HG03558 (cell line): ENCODE data around the gene ZNF578.
"Not testable (repeated sequence)": the region's sequence is repeated elsewhere in the genome, so short reads cannot be mapped to it uniquely, and the experiment has no call there.

Experiments
- ATAC-seq: cut with Tn5 transposase; IDR thresholded peaks from one replicate; pipeline ENCODE4 v1.9.1; 2021; ENCODE audit warnings: moderate number of reproducible peaks; ENCODE audit not compliant: unreplicated experiment; ENCODE audit errors: extremely low read depth

Gene ZNF578

GRCh38 chr19:52500991-52501390, 47.6 kb downstream of the ZNF578 start:
- not testable (repeated sequence) for ATAC-seq

DNA sequence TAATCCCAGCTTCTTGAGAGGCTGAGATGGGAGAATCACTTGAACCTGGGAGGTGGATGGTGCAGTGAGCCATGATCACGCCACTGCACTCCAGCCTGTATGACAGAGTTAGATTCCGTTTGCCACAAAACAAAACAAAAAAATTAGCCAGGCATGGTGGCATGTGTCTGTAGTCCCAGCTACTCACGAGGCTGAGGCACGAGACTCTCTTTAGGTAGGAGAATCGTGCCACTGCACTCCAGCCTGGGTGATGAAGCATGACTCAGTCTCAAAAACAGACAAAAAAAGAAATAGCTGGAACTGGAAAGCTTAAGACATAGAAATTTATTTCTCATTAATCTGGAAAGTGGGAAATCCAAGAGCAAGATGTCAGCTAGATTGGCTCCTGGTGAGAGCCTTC, 53.9 kb downstream of the ZNF578 start:
- ATAC-seq = no peak

- no peak for ATAC-seq
Measured at GRCh38 chr19:52516191-52516590, 62.8 kb downstream of the ZNF578 start.

DNA sequence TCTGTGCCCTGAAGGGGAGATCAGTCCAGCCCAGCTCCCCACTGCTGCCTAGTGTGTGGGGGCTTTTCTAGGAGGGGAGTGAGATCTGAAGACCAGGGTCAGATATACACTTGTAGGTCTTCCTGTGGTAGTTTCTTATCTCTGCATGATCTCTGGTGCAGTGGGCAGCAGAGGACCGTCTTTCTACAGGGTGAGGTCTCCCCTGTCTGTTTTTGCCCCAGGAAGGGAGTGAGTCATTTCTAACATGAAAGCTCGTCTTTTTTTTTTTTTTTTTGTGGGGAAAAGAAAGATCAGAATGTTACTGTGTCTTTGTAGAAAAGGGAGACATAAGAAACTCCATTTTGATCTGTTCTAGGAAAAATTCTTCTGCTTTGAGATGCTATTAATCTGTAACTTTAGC, 65.3 kb downstream of the ZNF578 start:
- ATAC-seq = no peak

DNA sequence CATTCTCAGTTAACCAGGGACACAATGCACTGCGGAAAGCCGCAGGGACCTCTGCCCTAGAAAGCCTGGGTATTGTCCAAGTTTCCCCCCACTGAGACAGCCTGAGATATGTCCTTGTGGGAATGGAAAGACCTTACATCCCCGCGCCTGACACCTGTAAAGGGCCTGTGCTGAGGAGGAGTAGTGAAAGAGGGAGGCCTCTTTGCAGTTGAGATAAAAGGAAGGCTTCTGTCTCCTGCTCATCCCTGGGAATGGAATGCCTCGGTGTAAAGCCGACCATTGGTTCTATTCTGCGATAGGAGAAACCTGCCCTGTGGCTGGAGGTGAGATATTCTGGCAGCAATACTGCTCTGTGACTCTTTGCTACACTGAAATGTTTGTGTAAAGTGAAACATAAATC, 65.8 kb downstream of the ZNF578 start:
- not testable (repeated sequence) for ATAC-seq

DNA sequence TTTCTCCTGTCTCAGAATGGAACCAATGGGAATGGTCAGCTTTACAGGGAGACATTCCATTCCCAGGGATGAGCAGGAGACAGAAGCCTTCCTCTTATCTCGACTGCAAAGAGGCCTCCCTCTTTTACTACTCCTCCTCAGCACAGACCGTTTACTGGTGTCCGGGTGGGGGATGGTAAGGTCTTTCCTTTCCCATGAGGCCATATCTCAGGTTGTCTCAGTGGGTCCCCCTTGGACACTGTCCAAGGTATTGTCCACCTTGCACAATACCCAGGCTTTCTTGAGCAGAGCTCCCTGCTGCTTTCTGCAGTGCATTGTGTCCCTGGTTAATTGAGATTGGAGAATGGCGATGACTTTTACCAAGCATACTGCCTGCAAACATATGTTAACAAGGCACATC, 66.7 kb downstream of the ZNF578 start:
- ATAC-seq = no peak

GRCh38 chr19:52522551-52522950, 69.2 kb downstream of the ZNF578 start:
- ATAC-seq = no peak

- no peak for ATAC-seq
Measured at GRCh38 chr19:52524086-52524485, 70.7 kb downstream of the ZNF578 start.

DNA sequence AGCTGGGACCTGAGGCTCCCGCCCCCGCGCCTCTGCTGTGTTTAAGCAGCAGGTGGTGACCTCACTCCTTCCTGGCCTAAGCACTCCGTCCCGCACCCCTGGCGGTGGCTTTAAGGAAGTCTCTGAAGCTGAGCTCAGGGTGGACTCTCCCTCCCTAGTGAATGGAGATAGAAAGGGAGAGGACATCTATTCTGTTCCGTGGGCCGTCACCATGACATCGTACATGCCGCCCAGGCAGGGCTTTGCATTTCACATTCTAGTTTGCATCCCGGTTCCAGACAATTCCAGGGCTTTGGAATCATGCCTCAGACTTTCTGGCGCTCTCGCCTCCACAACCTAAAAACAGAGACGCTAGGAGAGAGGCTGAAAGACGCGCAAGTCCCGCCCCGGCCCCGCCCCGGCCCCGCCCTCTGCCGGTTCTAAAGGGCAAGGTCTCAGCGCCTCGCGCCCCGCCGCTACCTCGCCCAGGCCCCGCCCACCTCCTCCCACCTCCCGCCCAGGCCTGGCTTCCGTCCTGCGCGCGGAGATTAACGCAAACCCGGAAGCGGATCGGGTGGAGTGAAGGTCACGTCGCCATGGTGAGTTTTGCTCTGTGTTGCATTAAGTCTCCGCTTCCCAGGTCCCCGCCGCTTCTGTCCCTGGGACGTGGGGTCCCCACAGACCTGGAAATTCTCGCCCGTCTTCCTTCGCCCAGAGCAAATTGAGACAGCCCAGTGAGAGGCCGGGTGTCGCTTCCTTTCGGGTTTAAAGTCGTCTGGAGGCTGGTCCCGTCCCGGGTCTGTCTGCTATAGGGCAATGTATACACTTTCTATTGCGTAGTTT, 74.0 kb downstream of the ZNF578 start, which contains the start of gene ZNF808:
Gene ZNF808, plus strand, starts transcription at position 535 of the 822 bp plus-strand sequence. CDS start 15,617 bp downstream, outside the sequence.
- peak; percentile 61 for ATAC-seq

DNA sequence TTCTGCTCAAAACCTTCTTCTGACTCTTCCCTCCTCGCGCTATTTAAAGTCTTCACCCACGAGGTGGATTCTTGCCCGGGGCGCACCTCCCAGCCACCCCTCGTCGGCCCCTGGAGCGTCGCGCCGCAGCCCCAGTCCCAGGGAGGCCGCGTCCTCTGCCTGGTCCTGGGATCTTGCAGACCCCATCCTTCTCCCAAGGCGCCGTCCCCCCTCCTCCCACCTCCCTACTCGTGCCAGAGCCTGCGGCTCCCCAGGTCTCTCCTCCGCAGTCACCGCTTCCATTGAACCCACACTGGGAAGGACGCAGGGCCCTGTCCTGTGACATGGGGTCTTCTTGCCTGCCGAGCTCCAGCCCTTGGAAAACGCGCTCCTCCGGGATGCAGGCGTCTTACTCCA, 74.6 kb downstream of the ZNF578 start:
- ATAC-seq = no peak

- ATAC-seq = no peak
Measured at GRCh38 chr19:52532480-52532879, 79.1 kb downstream of the ZNF578 start.

DNA sequence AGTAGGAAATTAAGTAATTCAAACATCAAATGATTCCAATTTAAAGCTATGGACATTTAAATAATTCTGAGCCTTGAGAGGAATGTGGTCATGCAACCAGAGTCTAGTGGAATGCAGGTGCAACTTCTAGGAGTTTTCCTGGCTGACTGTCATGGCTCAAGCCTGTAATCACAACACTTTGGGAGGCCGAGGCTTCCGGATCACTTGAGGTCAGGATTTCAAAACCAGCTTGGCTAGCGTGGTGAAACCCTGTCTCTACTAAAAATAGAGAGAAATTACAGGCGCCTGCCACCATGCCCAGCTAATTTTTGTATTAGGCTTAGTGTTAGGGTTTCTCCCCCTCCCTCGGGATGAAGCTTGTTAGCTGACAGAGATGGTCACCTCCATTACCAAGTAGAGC, 80.5 kb downstream of the ZNF578 start:
- no peak for ATAC-seq

GRCh38 chr19:52535385-52535770, 82.0 kb downstream of the ZNF578 start:
- ATAC-seq = not testable (repeated sequence)

DNA sequence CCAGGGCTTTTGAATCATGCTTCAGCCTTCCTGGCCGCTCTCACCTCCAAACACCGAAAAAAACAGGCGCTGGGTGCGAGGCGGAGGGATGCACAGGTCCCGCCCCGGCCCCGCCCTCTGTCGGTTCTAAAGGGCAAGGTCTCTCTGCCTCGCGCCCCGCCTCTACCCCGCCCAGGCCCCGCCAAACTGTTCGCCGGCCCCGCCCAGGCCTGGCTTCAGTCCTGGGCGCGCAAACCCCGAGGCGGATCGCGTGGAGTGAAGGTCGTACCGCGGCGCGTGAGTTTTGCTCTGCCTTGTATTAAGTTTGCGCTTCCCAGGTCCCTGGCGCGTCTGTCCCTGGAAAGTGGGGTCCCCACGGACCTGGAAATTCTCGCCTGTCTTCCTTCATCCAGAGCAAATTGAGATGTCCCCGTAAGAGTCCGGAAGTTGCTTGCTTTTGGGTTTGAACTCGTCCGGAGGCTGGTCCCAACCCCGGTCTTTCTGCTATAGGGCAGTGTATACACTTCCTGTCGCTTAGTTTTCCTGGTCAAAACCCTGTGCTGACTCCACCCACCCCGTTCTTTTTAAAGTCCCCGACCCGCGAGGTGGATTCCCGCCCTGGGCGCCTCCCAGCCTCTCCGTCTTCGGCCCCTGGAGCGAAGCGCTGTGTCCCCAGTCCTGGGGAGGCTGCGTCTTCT, 82.6 kb downstream of the ZNF578 start:
- no peak for ATAC-seq

DNA sequence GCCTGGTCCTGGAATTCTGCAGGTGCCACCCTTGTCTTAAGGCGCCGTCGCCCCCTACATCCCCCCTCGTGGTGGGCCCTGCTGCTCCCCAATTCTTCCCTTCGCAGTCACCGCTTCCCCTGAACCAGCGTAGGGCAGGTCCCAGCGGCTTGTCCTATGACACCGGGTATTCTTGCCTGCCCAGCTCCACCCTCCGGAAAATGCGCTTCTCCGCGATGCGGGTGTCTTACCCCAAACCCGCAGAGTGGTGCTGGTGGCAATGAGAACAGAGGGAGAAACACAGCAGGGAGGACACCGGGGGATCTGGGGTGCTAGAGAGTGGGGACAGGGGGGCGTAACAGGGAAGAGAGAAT, 83.1 kb downstream of the ZNF578 start:
- ATAC-seq = no peak

GRCh38 chr19:52538815-52539214, 85.5 kb downstream of the ZNF578 start:
- ATAC-seq = not testable (repeated sequence)

DNA sequence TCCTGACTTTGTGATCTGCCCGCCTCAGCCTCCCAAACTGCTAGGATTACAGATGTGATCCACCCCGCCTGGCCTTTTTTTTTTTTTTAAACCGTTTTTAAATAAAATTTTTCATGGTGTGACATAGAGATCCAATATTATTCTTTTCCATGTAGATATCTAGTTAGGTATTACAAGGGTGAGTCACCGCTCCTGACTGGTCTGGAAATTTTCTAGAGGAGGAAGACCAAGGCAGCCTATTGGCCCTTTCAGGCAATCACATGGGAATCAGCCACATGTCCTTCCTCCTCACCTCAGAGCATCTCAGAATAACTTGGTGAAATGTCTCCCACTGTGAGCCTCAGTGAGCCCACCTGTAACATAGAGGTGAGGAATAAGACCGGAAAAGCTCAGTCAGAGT, 87.8 kb downstream of the ZNF578 start:
- not testable (repeated sequence) for ATAC-seq

DNA sequence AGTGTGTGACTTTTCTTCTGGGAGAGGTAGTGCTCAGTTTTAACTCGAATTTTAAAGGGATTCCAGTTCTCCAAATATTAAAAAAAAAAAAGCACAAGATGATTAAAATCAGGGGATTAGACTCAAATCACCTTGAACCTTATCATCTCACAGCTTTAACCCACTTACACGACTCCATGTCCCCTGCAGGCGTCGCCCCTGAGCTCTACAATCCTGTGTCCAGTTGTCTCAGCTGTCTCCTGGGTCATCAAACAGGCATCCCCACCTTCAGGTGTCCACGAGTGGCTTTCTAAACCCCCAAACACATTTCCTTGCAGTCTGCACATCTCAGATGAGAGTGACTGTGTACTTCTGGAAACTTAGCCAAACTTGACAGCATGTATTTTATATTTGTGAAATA, 88.3 kb downstream of the ZNF578 start:
- no peak for ATAC-seq

- ATAC-seq = not testable (repeated sequence)
Measured at GRCh38 chr19:52542541-52542940, 89.2 kb downstream of the ZNF578 start.

DNA sequence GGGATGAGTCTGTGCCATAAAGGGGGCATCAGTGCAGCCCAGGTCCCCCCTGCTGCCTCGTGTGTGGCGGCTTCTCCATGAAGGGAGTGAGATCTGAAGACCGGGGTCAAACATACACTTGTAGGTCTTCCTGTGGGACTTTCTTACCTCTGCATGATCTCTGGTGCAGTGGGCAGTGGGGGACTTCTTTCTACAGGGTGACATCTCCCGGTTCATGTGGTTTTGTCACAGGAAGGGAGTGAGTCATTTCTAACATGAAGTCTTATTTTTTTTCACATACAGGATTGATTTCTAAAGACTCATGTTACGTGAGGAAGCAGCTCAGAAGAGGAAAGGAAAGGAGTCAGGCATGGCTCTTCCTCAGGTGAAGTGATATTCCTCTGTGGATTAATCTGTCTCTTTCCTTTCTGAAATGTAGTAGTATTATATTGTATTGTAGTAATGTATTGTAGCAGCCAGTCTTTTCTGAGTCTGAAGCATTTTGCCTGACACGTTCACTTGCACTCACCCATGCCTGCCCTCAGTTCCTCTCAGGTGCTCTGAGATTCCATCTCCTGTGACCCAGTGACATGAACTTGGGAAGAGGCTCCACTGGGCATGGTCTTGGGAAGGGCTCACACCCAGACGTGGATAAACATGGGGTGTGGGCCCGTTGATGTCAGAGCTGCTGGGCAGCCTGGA, 89.8 kb downstream of the ZNF578 start:
- no peak for ATAC-seq
